Measurements from ENCODE around the gene CCDC66. TPM values are rescaled to one million over a fixed set of nuclear protein-coding genes. Genes with fewer than 3 reads are reported as not detected.

CCDC66 gene
- total and polyA plus RNA-seq, 2 of the 4 experiments (the other 2 are of a cell fraction), result 6.0 to 9.1 TPM

GRCh38 chr3:56547486-56547885 is 9.5 kb upstream of the CCDC66 start:
- H4K20me1 ChIP-seq (ENCODE audit: insufficient read depth, low read length), result no peaks in the 10 kb centered on the region
- dilution Hi-C loops (cut with HindIII; ENCODE audit: low sequenced_read_pairs, unreplicated experiment) (no loop called here), intact Hi-C loops (cut with micrococcal nuclease) (loop anchor here (1.0 kb wide), 1 partner anchor 207 kb away; no protein-coding TSS in a partner anchor), in situ Hi-C loops (cut with MboI; ENCODE audit: low sequenced_read_pairs) (no loop called here)
- no peak overlapping the region for H3K23ac ChIP-seq (ENCODE audit: low read depth, low read length)
- H3K79me1 ChIP-seq (ENCODE audit: low read depth in 1 of 2, low read length in 2 of 2), result no peaks in the 10 kb centered on the region
- H2AK9ac ChIP-seq (replicated peaks; ENCODE audit: low read depth, low read length, poor library complexity), result no peak overlapping the region
- no peak overlapping the region for H3K27ac ChIP-seq (ENCODE audit: insufficient read depth, low read length)
- no peak overlapping the region for H2AFZ ChIP-seq (replicated peaks; ENCODE audit: low read length, poor library complexity)
- H3K14ac ChIP-seq (replicated peaks; ENCODE audit: low read depth, low read length), result no peak overlapping the region
- H3K4me1 ChIP-seq (ENCODE audit: control insufficient read depth, insufficient read depth, low read length), result no peaks in the 10 kb centered on the region
- ATAC-seq (ENCODE audit: low read depth) (no peak), DNase-seq (no peak)
- H3K27me3 ChIP-seq (ENCODE audit: control insufficient read depth, insufficient read depth, low read length), result peaks cover 3% of the 10 kb centered on the region
- no peak overlapping the region for H3K18ac ChIP-seq (ENCODE audit: low read depth, low read length)
- POLR2A ChIA-PET (ENCODE audit: unreplicated experiment), result no interaction called here
- no peak overlapping the region for H2BK5ac ChIP-seq (ENCODE audit: low read depth, low read length, poor library complexity, severe bottlenecking)
- no peaks in the 10 kb centered on the region for H3K36me3 ChIP-seq (ENCODE audit: control insufficient read depth, insufficient read depth, low read length)
- WGBS, 2 experiments (ENCODE audit: extremely low coverage in 2 of 2, insufficient read length in 1 of 2), result no CpG with 5 or more reads among the region's 3 CpGs
- no peak overlapping the region for H4K91ac ChIP-seq (ENCODE audit: insufficient read depth, low read depth, low read length)
- no peak overlapping the region for H2BK15ac ChIP-seq (ENCODE audit: low read depth, low read length)
- no peaks in the 10 kb centered on the region for H3K9me3 ChIP-seq (ENCODE audit: control insufficient read depth, insufficient read depth, low read length)
- H2AK5ac ChIP-seq (ENCODE audit: low read depth, low read length), result no peak overlapping the region
- H3K4me3 ChIP-seq (ENCODE audit: insufficient read depth, low read depth, low read length), result no peak overlapping the region
- H4K8ac ChIP-seq (ENCODE audit: low read depth in 2 of 2, low read length in 2 of 2), result no peak overlapping the region
- no peak overlapping the region for H4K5ac ChIP-seq (ENCODE audit: low read depth, low read length)
- TF ChIP-seq RFX5 (IDR thresholded peaks at IDR 0.05; ENCODE audit: low read depth, low read length), result no peak
- TF ChIP-seq CTCF (conservative IDR thresholded peaks at IDR 0.05; ENCODE audit: low read depth, low read length), result 0 out of 2 replicates have a peak, but pooled peaks have one; percentile 13
- 0 out of 2 replicates have a peak, but pooled peaks have one; percentile 6 for TF ChIP-seq RAD21 (IDR thresholded peaks at IDR 0.05; ENCODE audit: low read length)
- no peak for TF ChIP-seq MAZ (IDR thresholded peaks at IDR 0.05; ENCODE audit: borderline replicate concordance, low read depth, low read length)
- H2BK120ac ChIP-seq (ENCODE audit: low read depth, low read length), result no peak overlapping the region
- H3K9ac ChIP-seq (ENCODE audit: low read depth, low read length), result no peak overlapping the region
- CTCF ChIA-PET, result interaction anchor here (0.6 to 0.7 kb wide), 3 partner anchors 10 to 1446 kb away, joined by 3 to 4 read pairs (median 3); partner anchors contain the start of gene CCDC66
- H3K9me1 ChIP-seq (ENCODE audit: insufficient read depth, low read length), result no peaks in the 10 kb centered on the region
- H3K4ac ChIP-seq (ENCODE audit: low read depth, low read length), result no peak overlapping the region
- H3K56ac ChIP-seq (ENCODE audit: extremely low read depth, insufficient read depth, low read length), result no peak overlapping the region
- BruUV-seq (replicated peaks), result no TSS peak
- no peak overlapping the region for H2BK20ac ChIP-seq (ENCODE audit: low read depth, low read length)
- no peak overlapping the region for H3K4me2 ChIP-seq (ENCODE audit: low read depth, low read length)
